ENCODE results near the gene CHST8.
"Not testable (repeated sequence)": the region's sequence is repeated elsewhere in the genome, so short reads cannot be mapped to it uniquely, and the experiment has no call there.

The CHST8 gene

GRCh38 chr19:33654840-33655508 is 33.2 kb downstream of the CHST8 start:
- no peak for DNase-seq (ENCODE audit: low read depth)
- TF ChIP-seq CTCF (conservative IDR thresholded peaks at IDR 0.05; ENCODE audit: low read depth, low read length): no peak
- H3K4me3 ChIP-seq (ENCODE audit: low read length): no peak overlapping the region

DNA sequence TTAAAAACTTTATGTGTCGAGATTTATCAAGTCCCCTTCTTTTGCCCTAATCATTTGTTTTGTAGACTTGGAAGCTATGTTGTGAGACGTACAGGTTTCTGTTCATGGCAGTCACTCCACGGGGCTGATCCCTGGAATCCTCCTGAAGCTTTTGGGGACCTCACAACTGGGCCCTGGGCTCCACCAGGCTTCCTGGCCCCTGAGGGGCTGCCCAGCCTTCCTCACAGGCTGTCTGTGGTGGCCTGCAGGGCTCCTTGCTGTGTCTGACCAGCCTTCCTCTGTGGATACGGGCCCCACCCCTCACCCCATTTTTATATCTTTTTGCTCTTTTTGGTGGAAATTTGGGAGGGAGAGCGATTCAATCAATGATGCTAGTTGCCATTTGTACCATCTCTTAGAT is 38.1 kb downstream of the CHST8 start:
- no peak overlapping the region for H3K4me3 ChIP-seq (ENCODE audit: low read length)
- no peak for TF ChIP-seq CTCF (conservative IDR thresholded peaks at IDR 0.05; ENCODE audit: low read depth, low read length)
- no peak for DNase-seq (ENCODE audit: low read depth)

DNA sequence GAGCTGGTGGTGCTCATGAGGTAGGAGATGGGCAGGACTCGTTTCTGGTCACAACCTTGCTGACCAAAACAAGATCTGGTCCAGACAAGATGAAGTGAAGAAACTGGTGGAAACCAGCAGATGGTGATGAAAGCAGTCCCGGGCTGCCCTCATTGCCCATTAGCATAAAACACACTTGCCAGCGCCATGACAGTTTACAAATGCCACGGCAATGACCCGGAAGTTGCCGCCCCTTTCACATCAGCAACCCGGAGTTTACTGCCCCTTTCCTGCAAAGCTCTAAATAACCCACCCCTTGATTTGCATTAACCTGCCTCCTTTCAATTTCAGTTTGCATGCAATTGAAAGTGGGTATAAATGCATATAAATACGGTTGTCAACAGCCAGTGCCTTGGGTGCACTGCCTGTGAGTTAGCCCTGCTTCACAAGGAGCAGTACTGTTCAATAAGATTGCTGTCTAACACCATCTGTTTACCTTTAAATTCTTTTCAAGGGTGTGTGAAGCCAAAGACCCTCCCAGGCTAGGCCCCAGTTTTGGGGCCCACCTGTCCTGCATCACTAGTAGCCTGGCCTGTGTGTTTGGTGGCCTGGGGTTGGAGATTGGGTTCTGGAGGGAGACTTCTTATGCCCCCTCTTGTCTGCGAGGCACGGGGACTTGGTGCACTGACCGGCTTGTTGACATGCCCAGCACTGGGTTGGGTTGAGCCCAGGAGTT is 38.8 kb downstream of the CHST8 start:
- TF ChIP-seq CTCF (conservative IDR thresholded peaks at IDR 0.05; ENCODE audit: low read depth, low read length): no peak

DNA sequence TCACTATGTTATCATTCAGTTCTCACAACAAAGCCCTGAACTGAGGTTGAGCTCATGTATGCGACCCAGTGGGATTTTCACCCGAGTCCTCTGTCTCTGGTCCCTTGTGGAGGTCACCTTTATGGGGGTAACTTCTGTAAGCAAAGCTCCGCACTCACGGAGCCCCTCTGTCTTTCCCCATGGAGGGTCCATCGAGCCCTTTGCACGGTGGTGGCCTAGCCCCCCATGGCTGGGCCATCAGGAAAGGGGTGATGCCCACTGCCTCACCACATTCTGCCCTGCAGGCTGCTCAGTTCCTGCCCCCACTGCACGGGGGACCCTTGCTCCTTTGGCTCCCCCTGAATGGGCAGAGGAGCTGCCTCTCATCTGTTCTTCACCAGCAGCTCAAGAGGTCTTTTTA is 39.6 kb downstream of the CHST8 start:
- no peak overlapping the region for H3K4me3 ChIP-seq (ENCODE audit: low read length)
- TF ChIP-seq CTCF (conservative IDR thresholded peaks at IDR 0.05; ENCODE audit: low read depth, low read length): no peak
- no peak for DNase-seq (ENCODE audit: low read depth)

More for the DNA sequence above, 38.8 kb downstream of the CHST8 start:
- H3K4me3 ChIP-seq (ENCODE audit: low read length): no peak overlapping the region
- no peak for DNase-seq (ENCODE audit: low read depth)

GRCh38 chr19:33662391-33663092 is 40.8 kb downstream of the CHST8 start:
- H3K4me3 ChIP-seq (ENCODE audit: low read length): no peak overlapping the region
- DNase-seq (ENCODE audit: low read depth): no peak
- TF ChIP-seq CTCF (conservative IDR thresholded peaks at IDR 0.05; ENCODE audit: low read depth, low read length): no peak

DNA sequence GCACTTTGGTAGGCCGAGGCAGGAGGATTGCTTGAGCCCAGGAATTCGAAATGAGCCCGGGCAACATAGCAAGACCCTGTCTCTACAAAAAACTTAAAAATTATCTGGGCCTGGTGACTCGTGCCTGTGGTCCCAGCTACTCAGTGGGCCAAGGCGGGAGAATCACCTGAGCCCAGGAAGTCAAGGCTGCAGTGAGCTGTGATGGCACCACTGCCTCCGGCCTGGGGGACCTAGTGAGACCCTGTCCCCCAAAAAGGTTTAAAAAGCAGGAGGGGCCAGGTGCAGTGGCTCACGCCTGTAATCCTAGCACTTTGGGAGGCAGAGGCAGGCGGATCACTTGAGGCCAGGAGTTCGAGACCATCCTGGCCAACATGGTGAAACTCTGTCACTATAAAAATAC is 41.6 kb downstream of the CHST8 start:
- not testable (repeated sequence) for H3K4me3 ChIP-seq (ENCODE audit: low read length); DNase-seq (ENCODE audit: low read depth)

GRCh38 chr19:33664744-33665143 is 43.0 kb downstream of the CHST8 start:
- DNase-seq (ENCODE audit: low read depth): no peak
- no peak overlapping the region for H3K4me3 ChIP-seq (ENCODE audit: low read length)
- no peak for TF ChIP-seq CTCF (conservative IDR thresholded peaks at IDR 0.05; ENCODE audit: low read depth, low read length)
